K562 (cell line): ENCODE results near the gene PRODH.

Experiments
- CTCF ChIP-seq, 3 experiments: IDR thresholded peaks in 2 of 3; conservative IDR thresholded peaks in 1 of 3; 2 replicates each; pipeline ENCODE4 v1.5.1; 2011 to 2012; ENCODE audit warnings: low read length in 3 of 3, mild to moderate bottlenecking in 3 of 3, control low read depth in 2 of 3, improper control_type of control experiment in 1 of 3, inconsistent platforms in 1 of 3, low read depth in 1 of 3, mixed read lengths in 1 of 3, moderate library complexity in 1 of 3; ENCODE audit not compliant: insufficient read depth in 2 of 3
- SREBF2 ChIP-seq: sonication (generic); formaldehyde crosslinking; IDR thresholded peaks from 2 replicates; pipeline ENCODE4 v1.4.0; 2020; ENCODE audit warnings: mild to moderate bottlenecking, missing genetic modification reagents
- TCF7L2 ChIP-seq: fragments of 150-350 bp; IDR thresholded peaks from 2 replicates; pipeline ENCODE4 v1.6.1; 2016; ENCODE audit warnings: low read depth, mild to moderate bottlenecking, low read length, moderate library complexity

DNA sequence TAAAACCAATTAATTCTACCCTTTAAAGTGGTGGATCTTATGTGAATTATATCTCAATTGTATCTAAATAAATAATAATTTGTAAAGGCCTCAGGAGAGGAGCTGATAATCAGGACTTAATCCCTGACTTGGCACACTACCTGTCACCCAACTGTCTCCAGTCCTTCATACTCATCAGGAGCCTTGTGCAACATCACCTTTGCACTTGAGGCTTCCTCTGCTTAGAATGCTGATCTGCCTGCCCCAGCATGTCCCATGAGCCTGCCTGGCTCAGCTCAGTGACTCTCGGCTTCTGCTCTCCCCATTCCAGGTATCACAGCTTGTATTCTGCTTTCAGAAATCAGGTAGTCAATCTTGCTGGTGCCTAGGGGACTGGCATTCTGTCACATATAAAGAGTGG lies 43.9 kb upstream of the PRODH start:
- TF ChIP-seq TCF7L2 (no peak), SREBF2 (CRISPR knock-in tag) (no peak), CTCF (IDR thresholded peaks at IDR 0.05 in 2 of 3, conservative IDR thresholded peaks at IDR 0.05 in 1 of 3; ENCODE audit: insufficient read depth in 2 of 3, low read depth in 1 of 3, low read length in 3 of 3) (no peak)
